Pons (tissue), 1 donor: ENCODE data around the gene ROPN1L.
"Not testable (repeated sequence)": the region's sequence is repeated elsewhere in the genome, so short reads cannot be mapped to it uniquely, and the experiment has no call there.

Experiments used
- DNase-seq: peaks from one replicate; pipeline ENCODE4 v3.0.0-alpha.2; 2016; ENCODE audit warnings: low spot score

Gene ROPN1L

GRCh38 chr5:10441083-10441991 lies at the start of gene ROPN1L:
TSS of gene ROPN1L (plus strand) at chr5:10441879. CDS start at chr5:10442168, 289 bp downstream.
- peak; percentile 89 for DNase-seq

- not testable (repeated sequence) for DNase-seq
Observed at GRCh38 chr5:10392567-10393328, 48.9 kb upstream of the ROPN1L start.

GRCh38 chr5:10393491-10393890 lies 48.2 kb upstream of the ROPN1L start:
- DNase-seq: no peak

GRCh38 chr5:10396552-10396951 lies 45.1 kb upstream of the ROPN1L start:
- no peak for DNase-seq

GRCh38 chr5:10399839-10400238 lies 41.8 kb upstream of the ROPN1L start:
- DNase-seq: peak; percentile 50

GRCh38 chr5:10400411-10400810 lies 41.3 kb upstream of the ROPN1L start:
- peak; percentile 86 for DNase-seq

- DNase-seq: no peak
Observed at GRCh38 chr5:10400831-10401230, 40.8 kb upstream of the ROPN1L start.

- DNase-seq: no peak
Observed at GRCh38 chr5:10401498-10401897, 40.2 kb upstream of the ROPN1L start.

- DNase-seq: no peak
Observed at GRCh38 chr5:10403829-10404228, 37.9 kb upstream of the ROPN1L start.

GRCh38 chr5:10406651-10407050 lies 35.0 kb upstream of the ROPN1L start:
- no peak for DNase-seq

GRCh38 chr5:10409504-10409903 lies 32.2 kb upstream of the ROPN1L start:
- no peak for DNase-seq

- DNase-seq: no peak
Observed at GRCh38 chr5:10410662-10411061, 31.0 kb upstream of the ROPN1L start.

GRCh38 chr5:10411336-10411735 lies 30.3 kb upstream of the ROPN1L start:
- DNase-seq: no peak

- no peak for DNase-seq
Observed at GRCh38 chr5:10416868-10417267, 24.8 kb upstream of the ROPN1L start.

GRCh38 chr5:10418654-10419345 lies 22.9 kb upstream of the ROPN1L start:
- no peak for DNase-seq

- DNase-seq: no peak
Observed at GRCh38 chr5:10420468-10420867, 21.2 kb upstream of the ROPN1L start.

- no peak for DNase-seq
Observed at GRCh38 chr5:10420932-10421331, 20.7 kb upstream of the ROPN1L start.

- DNase-seq: peak; percentile 76
Observed at GRCh38 chr5:10421896-10422691, 19.6 kb upstream of the ROPN1L start.

- DNase-seq: no peak
Observed at GRCh38 chr5:10423022-10423421, 18.7 kb upstream of the ROPN1L start.

- peak; percentile 80 for DNase-seq
Observed at GRCh38 chr5:10424124-10424731, 17.5 kb upstream of the ROPN1L start.

- no peak for DNase-seq
Observed at GRCh38 chr5:10427201-10427600, 14.5 kb upstream of the ROPN1L start.
